Neuronal stem cell (in vitro differentiated cells): Measurements from ENCODE around the gene METRN.

Source experiments
- DNase-seq: peaks from one replicate; pipeline ENCODE4 v3.0.0-alpha.2; 2013; ENCODE audit warnings: low spot score
- H2AFZ ChIP-seq: one replicate; pipeline ENCODE4 v1.6.1; 2013; ENCODE audit warnings: mild to moderate bottlenecking, low read length, inconsistent platforms
- H2AK5ac ChIP-seq: 2 replicates; pipeline ENCODE4 v1.6.1; 2013; ENCODE audit warnings: low read depth, mild to moderate bottlenecking, inconsistent platforms, low read length, moderate library complexity, mixed read lengths
- H2BK120ac ChIP-seq: 2 replicates; pipeline ENCODE4 v1.6.1; 2013; ENCODE audit warnings: low read depth, mild to moderate bottlenecking, inconsistent platforms, low read length, moderate library complexity, mixed read lengths
- H2BK12ac ChIP-seq: one replicate; pipeline ENCODE4 v1.6.1; 2013; ENCODE audit warnings: low read length, inconsistent platforms
- H2BK15ac ChIP-seq: 2 replicates; pipeline ENCODE4 v1.6.1; 2013; ENCODE audit warnings: mild to moderate bottlenecking, low read length, inconsistent platforms, mixed read lengths
- H2BK5ac ChIP-seq: one replicate; pipeline ENCODE4 v1.6.1; 2013; ENCODE audit warnings: inconsistent platforms, mild to moderate bottlenecking, low read length, moderate library complexity
- H3K14ac ChIP-seq: one replicate; pipeline ENCODE4 v1.6.1; 2013; ENCODE audit warnings: low read length, inconsistent platforms
- H3K18ac ChIP-seq: 2 replicates; pipeline ENCODE4 v1.6.1; 2013; ENCODE audit warnings: low read length, inconsistent platforms
- H3K23ac ChIP-seq: 2 replicates; pipeline ENCODE4 v1.6.1; 2013; ENCODE audit warnings: low read depth, mild to moderate bottlenecking, mixed read lengths, low read length, inconsistent platforms; ENCODE audit not compliant: poor library complexity
- H3K27ac ChIP-seq: replicated peaks from 3 replicates; pipeline ENCODE4 v1.5.1; 2013; ENCODE audit warnings: low read length, inconsistent platforms
- H3K27me3 ChIP-seq, 3 experiments: 2 replicates each; pipeline ENCODE4 v1.6.1; 2013; ENCODE audit warnings: low read length in 3 of 3, mild to moderate bottlenecking in 2 of 3, inconsistent platforms in 1 of 3, low read depth in 1 of 3, mixed read lengths in 1 of 3, moderate library complexity in 1 of 3; ENCODE audit not compliant: control insufficient read depth in 3 of 3, insufficient read depth in 3 of 3
- H3K36me3 ChIP-seq, 2 donors: replicated peaks in 1 of 2; 2 replicates each; pipeline ENCODE4 v1.6.1; 2013; ENCODE audit warnings: low read length in 2 of 2; ENCODE audit not compliant: control insufficient read depth in 2 of 2, insufficient read depth in 2 of 2
- H3K4ac ChIP-seq: 2 replicates; pipeline ENCODE4 v1.6.1; 2013; ENCODE audit warnings: inconsistent platforms, mild to moderate bottlenecking, low read length, moderate library complexity
- H3K4me1 ChIP-seq, 2 donors: 1 replicate in 1 of 2; 2 replicates in 1 of 2; pipeline ENCODE4 v1.6.1; 2013; ENCODE audit warnings: low read length in 2 of 2, low read depth in 1 of 2; ENCODE audit not compliant: control insufficient read depth in 2 of 2, insufficient read depth in 1 of 2
- H3K4me2 ChIP-seq: one replicate; pipeline ENCODE4 v1.6.1; 2013; ENCODE audit warnings: mild to moderate bottlenecking, low read length, inconsistent platforms; ENCODE audit not compliant: insufficient read depth, poor library complexity, severe bottlenecking
- H3K4me3 ChIP-seq, 2 donors: 2 replicates each; pipeline ENCODE4 v1.5.1; 2013; ENCODE audit warnings: low read length in 2 of 2, mild to moderate bottlenecking in 2 of 2, inconsistent platforms in 1 of 2, moderate library complexity in 1 of 2
- H3K79me1 ChIP-seq: one replicate; pipeline ENCODE4 v1.6.1; 2013; ENCODE audit warnings: low read depth, mild to moderate bottlenecking, inconsistent platforms, low read length, moderate library complexity
- H3K9ac ChIP-seq: one replicate; pipeline ENCODE4 v1.6.1; 2013; ENCODE audit warnings: mild to moderate bottlenecking, low read depth, low read length, inconsistent platforms; ENCODE audit not compliant: poor library complexity
- H3K9me3 ChIP-seq, 2 donors: replicated peaks in 1 of 2; 2 replicates each; pipeline versions ENCODE3 to v1.6.1; 2013; ENCODE audit warnings: low read length in 2 of 2, mild to moderate bottlenecking in 2 of 2, inconsistent platforms in 1 of 2, low read depth in 1 of 2, mixed read lengths in 1 of 2, moderate library complexity in 1 of 2; ENCODE audit not compliant: control insufficient read depth in 2 of 2, insufficient read depth in 1 of 2
- H4K8ac ChIP-seq: one replicate; pipeline ENCODE4 v1.6.1; 2013; ENCODE audit warnings: low read depth, mild to moderate bottlenecking, inconsistent platforms, low read length, moderate library complexity
- H4K91ac ChIP-seq: one replicate; pipeline ENCODE4 v1.6.1; 2013; ENCODE audit warnings: low read length, low read depth, mild to moderate bottlenecking, inconsistent platforms; ENCODE audit not compliant: poor library complexity
- WGBS, 2 donors: extraction: QIAGEN DNeasy Blood & Tissue Kit; methylation state at CpG; one replicate each; pipeline ENCODE4 v1.1.7; 2013; ENCODE audit warnings: missing lambda C conversion rate in 2 of 2, mixed read lengths in 1 of 2; ENCODE audit not compliant: insufficient read length in 2 of 2, insufficient replicate concordance in 1 of 2; ENCODE audit errors: extremely low coverage in 2 of 2; 5-methylcytosine and 5-hydroxymethylcytosine counted together

Gene METRN

GRCh38 chr16:729768-730665 lies 15.1 kb downstream of the METRN start:
- no peak overlapping the region for H3K4me2 ChIP-seq
- no peak overlapping the region for H3K18ac ChIP-seq
- H2BK5ac ChIP-seq: no peak overlapping the region
- H3K14ac ChIP-seq: no peak overlapping the region
- H2BK15ac ChIP-seq: no peak overlapping the region
- H3K79me1 ChIP-seq: peaks cover 6% of the 10 kb centered on the region
- H2BK12ac ChIP-seq: no peak overlapping the region
- peaks cover 16 to 36% of the 10 kb centered on the region in 2 donors for H3K36me3 ChIP-seq
- no peak overlapping the region for H4K8ac ChIP-seq
- H3K27me3 ChIP-seq: peaks cover 0 to 16% (median 0%) of the 10 kb centered on the region in 3 experiments
- no peaks in the 10 kb centered on the region for H3K9me3 ChIP-seq
- H2AFZ ChIP-seq: no peak overlapping the region
- H3K4ac ChIP-seq: no peak overlapping the region
- H2BK120ac ChIP-seq: no peak overlapping the region
- no peak overlapping the region for H3K9ac ChIP-seq
- no peak overlapping the region for H4K91ac ChIP-seq
- H3K4me1 ChIP-seq: peaks cover 5 to 11% of the 10 kb centered on the region in 2 donors
- peak overlapping the region; percentile 73 for H3K23ac ChIP-seq
- no peak overlapping the region for H3K27ac ChIP-seq
- no CpG with 5 or more reads among the region's 37 CpGs for WGBS, 2 donors
- H3K4me3 ChIP-seq: no peak overlapping the region
- no peak for DNase-seq
- H2AK5ac ChIP-seq: peak overlapping the region; percentile 28

- Histone ChIP-seq H3K27me3 (peaks cover 0 to 16% (median 0%) of the 10 kb centered on the region in 3 experiments), H2BK5ac (no peak overlapping the region), H4K91ac (no peak overlapping the region), H2BK120ac (no peak overlapping the region), H3K36me3 (peaks cover 23 to 44% of the 10 kb centered on the region in 2 donors), H3K27ac (no peak overlapping the region), H3K18ac (no peak overlapping the region), H4K8ac (no peak overlapping the region), H2AK5ac (peak overlapping the region; percentile 63), H2BK15ac (no peak overlapping the region), H3K14ac (no peak overlapping the region), H2AFZ (no peak overlapping the region), H3K4me1 (peaks cover 5 to 11% of the 10 kb centered on the region in 2 donors), H3K9ac (no peak overlapping the region), H3K23ac (peak overlapping the region; percentile 73), H3K79me1 (peaks cover 6% of the 10 kb centered on the region), H3K4ac (no peak overlapping the region), H3K4me3 (no peak overlapping the region), H3K9me3 (no peaks in the 10 kb centered on the region), H2BK12ac (no peak overlapping the region), H3K4me2 (no peak overlapping the region)
- DNase-seq: no peak
- no CpG with 5 or more reads among the region's 22 CpGs for WGBS, 2 donors
Observed at GRCh38 chr16:730666-731509, 16.0 kb downstream of the METRN start.

DNA sequence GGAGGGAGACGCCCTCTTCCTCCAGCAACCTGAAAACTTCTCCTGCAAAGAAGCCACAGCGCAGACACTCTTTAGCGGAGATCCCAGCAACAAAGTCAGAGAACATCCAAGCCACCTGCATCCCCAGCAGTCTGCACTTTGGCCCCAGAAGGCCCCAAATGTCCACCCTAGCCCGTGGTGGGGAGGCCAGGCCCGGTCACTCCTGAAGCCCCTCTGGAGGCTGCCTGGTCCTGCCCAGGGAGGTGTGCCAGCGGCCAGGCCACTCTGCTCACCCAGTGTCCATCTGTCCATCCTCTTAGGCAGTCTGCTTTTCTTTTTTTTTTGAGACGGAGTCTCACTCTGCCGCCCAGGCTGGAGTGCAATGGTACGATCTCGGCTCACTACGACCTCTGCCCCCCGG lies 17.4 kb downstream of the METRN start:
- H2BK5ac ChIP-seq: peak overlapping the region; percentile 5
- DNase-seq: no peak
- H2BK12ac ChIP-seq: no peak overlapping the region
- no peak overlapping the region for H2BK120ac ChIP-seq
- H2AFZ ChIP-seq: no peak overlapping the region
- no CpG with 5 or more reads among the region's 12 CpGs for whole genome bisulfite sequencing, 2 donors
- no peak overlapping the region for H3K9ac ChIP-seq
- H2BK15ac ChIP-seq: no peak overlapping the region
- H3K9me3 ChIP-seq: no peaks in the 10 kb centered on the region
- H4K91ac ChIP-seq: no peak overlapping the region
- H4K8ac ChIP-seq: no peak overlapping the region
- H3K79me1 ChIP-seq: peaks cover 6% of the 10 kb centered on the region
- H3K23ac ChIP-seq: no peak overlapping the region
- H3K27ac ChIP-seq: no peak overlapping the region
- peaks cover 0 to 8% (median 0%) of the 10 kb centered on the region in 3 experiments for H3K27me3 ChIP-seq
- H3K14ac ChIP-seq: no peak overlapping the region
- H3K4me1 ChIP-seq: peaks cover 2 to 5% of the 10 kb centered on the region in 2 donors
- no peak overlapping the region for H2AK5ac ChIP-seq
- no peak overlapping the region for H3K4ac ChIP-seq
- H3K36me3 ChIP-seq: peaks cover 27 to 58% of the 10 kb centered on the region in 2 donors
- H3K4me2 ChIP-seq: no peak overlapping the region
- no peak overlapping the region for H3K4me3 ChIP-seq
- H3K18ac ChIP-seq: no peak overlapping the region

DNA sequence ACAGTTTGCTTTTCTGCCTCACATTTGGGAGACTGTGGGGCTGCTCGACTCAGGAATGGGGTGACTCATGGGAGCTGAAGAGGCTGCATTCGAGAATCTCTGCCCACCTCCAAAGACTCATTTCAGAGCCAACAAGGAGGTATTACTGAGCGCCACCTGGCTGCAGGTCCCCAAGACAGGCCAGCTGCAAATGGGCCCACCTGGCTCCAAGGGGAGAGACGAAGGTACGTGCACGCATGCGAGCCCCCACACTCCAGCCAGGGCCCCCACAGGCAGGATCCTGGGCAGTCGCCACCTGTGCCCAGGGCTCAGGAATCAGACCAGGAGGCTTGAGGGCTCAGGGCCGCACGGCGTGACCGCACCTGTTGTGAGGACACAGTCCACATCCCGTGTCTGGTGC lies 18.0 kb downstream of the METRN start:
- Histone ChIP-seq H3K18ac (no peak overlapping the region), H2AK5ac (no peak overlapping the region), H3K4ac (no peak overlapping the region), H3K36me3 (peaks cover 32 to 64% of the 10 kb centered on the region in 2 donors), H2BK5ac (no peak overlapping the region), H2BK120ac (no peak overlapping the region), H4K91ac (no peak overlapping the region), H3K27me3 (peaks cover 0 to 3% (median 0%) of the 10 kb centered on the region in 3 experiments), H3K27ac (no peak overlapping the region), H3K4me2 (no peak overlapping the region), H3K9me3 (no peaks in the 10 kb centered on the region), H3K4me1 (peaks cover 0 to 3% of the 10 kb centered on the region in 2 donors), H2BK12ac (peak overlapping the region; percentile 22), H2BK15ac (no peak overlapping the region), H3K4me3 (no peak overlapping the region), H3K14ac (no peak overlapping the region), H3K9ac (no peak overlapping the region), H2AFZ (no peak overlapping the region), H4K8ac (no peak overlapping the region), H3K79me1 (peaks cover 6% of the 10 kb centered on the region), H3K23ac (peak overlapping the region; percentile 31)
- DNase-seq: no peak
- no CpG with 5 or more reads among the region's 13 CpGs for WGBS, 2 donors
